ENCODE results near the gene SSH2.

The SSH2 gene

DNA sequence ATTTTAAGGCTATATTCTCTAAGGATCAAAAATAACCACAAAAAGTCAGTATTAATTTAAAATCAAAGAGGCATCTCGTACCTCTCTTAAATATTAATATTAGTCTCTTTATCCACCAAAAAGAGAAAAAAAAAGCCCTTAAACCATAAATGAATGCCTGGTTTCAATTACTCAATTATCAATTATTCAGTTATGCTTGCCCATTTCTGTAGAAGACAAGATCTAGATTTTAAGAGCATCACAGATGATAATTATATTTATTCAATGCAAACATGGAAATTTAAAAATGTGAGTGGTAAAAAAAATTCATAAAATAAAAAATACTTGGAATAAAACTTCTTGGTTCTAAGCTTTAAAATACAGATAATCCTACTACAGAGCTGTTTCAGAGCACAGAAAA lies 181.6 kb downstream of the SSH2 start:
- TF ChIP-seq, protein P1, sequence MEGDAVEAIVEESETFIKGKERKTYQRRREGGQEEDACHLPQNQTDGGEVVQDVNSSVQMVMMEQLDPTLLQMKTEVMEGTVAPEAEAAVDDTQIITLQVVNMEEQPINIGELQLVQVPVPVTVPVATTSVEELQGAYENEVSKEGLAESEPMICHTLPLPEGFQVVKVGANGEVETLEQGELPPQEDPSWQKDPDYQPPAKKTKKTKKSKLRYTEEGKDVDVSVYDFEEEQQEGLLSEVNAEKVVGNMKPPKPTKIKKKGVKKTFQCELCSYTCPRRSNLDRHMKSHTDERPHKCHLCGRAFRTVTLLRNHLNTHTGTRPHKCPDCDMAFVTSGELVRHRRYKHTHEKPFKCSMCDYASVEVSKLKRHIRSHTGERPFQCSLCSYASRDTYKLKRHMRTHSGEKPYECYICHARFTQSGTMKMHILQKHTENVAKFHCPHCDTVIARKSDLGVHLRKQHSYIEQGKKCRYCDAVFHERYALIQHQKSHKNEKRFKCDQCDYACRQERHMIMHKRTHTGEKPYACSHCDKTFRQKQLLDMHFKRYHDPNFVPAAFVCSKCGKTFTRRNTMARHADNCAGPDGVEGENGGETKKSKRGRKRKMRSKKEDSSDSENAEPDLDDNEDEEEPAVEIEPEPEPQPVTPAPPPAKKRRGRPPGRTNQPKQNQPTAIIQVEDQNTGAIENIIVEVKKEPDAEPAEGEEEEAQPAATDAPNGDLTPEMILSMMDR (IDR thresholded peaks at IDR 0.05; ENCODE audit: control insufficient read depth, insufficient read depth, low read depth, low read length, missing control alignments): no peak
- H3K4me3 ChIP-seq (ENCODE audit: control insufficient read depth, low read depth, low read length): no peak overlapping the region
- DNase-seq (ENCODE audit: low read depth): no peak

DNA sequence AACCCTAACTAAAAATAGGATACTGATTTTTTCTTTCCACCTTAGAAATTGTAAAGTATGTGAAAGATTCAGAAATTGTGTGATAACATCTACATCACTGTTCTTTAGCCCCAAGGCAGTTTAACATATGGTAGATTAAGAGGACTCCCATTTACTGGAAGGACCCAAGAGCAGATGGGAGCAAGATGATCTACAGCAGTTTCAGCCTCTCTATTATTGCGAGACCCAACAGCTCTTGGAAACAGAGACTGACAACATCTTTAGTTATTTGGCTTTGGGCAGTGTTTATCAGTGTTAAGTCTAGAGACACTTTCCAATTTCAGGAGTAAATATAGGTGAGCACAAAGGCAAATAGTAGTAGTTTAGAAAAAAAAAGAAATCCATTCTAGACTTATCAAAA lies 182.4 kb downstream of the SSH2 start:
- no peak overlapping the region for H3K4me3 ChIP-seq (ENCODE audit: control insufficient read depth, low read depth, low read length)
- no peak for DNase-seq (ENCODE audit: low read depth)
- TF ChIP-seq, protein P1 (IDR thresholded peaks at IDR 0.05; ENCODE audit: control insufficient read depth, insufficient read depth, low read depth, low read length, missing control alignments): no peak

DNA sequence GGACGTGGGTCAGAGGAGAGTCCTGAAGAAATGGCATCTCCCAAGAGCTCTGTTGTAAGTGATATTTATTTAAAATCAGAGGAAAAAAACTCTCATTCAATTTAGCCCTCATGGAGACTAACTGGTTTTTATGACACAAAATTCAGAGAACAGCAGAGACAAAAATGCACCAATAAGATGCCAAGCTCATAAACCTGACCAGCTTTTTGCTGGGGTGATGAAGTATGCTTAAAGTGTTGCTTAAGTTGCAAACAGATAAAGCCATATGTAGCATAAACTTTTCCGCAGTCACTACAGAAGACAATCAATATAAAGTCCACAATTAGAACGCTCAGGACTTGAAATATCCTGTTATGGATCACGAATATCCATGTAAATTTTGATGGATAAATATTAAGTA lies 183.4 kb downstream of the SSH2 start:
- DNase-seq (ENCODE audit: low read depth): no peak
- H3K4me3 ChIP-seq (ENCODE audit: control insufficient read depth, low read depth, low read length): no peak overlapping the region
- TF ChIP-seq, protein P1 (IDR thresholded peaks at IDR 0.05; ENCODE audit: control insufficient read depth, insufficient read depth, low read depth, low read length, missing control alignments): no peak

DNA sequence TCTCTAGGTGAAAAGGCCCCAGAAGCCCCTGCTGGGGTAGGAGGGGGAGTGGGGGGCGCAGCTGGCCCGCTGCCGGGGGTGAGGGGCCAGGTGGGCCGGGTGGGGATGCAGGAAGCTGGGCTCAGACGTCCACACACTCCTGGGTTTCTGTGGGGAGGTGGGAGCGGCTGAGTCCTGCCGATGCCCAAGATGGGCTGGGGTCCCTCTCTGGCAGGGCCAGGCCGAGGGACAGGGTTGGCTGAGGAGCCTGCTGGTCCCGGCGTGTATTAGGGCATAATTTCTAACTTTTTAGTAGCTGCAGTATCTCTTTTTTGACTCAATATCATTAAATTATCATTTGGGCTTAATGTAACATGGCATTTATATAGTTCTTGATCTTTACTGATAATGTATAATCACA lies 185.9 kb downstream of the SSH2 start:
- no peak for DNase-seq (ENCODE audit: low read depth)
- TF ChIP-seq, protein P1 (IDR thresholded peaks at IDR 0.05; ENCODE audit: control insufficient read depth, insufficient read depth, low read depth, low read length, missing control alignments): no peak
- no peak overlapping the region for H3K4me3 ChIP-seq (ENCODE audit: control insufficient read depth, low read depth, low read length)

DNA sequence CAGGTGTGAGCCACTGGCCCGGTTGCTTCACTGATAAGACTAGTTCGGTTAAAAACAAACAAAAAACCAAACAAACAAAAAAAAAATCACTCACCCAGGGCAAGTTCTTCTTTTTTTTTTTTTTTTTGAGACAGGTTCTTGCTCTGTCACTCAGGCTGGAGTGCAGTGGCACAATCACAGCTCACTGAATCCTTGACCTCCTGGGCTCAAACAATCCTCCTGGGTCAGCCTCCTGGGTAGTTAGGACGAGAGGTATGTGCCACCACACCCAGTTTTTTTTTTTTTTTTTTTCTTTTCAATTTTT lies 187.9 kb downstream of the SSH2 start:
- no peak for DNase-seq (ENCODE audit: low read depth)
- H3K4me3 ChIP-seq (ENCODE audit: control insufficient read depth, low read depth, low read length): no peak overlapping the region
- TF ChIP-seq, protein P1 (IDR thresholded peaks at IDR 0.05; ENCODE audit: control insufficient read depth, insufficient read depth, low read depth, low read length, missing control alignments): no peak

DNA sequence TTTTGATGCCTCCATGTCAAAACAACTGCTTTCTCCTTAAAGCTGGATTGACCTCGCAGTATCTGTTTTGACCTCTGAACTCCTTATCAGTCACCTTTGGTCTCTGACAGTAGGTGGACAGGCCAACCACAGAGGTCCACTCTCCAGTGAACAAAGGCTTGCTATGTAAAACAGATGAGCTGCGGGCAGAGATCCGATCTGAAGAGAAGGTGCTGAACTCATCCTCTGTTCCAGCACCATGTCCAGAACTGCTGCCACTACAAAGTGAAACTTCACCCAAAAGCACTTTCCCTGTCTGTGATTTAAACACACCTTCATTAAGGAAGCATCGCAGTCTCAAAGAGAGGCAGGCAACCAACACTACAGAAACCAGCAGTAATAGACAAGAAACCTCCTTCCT lies 190.0 kb downstream of the SSH2 start:
- DNase-seq (ENCODE audit: low read depth): no peak
- TF ChIP-seq, protein P1 (IDR thresholded peaks at IDR 0.05; ENCODE audit: control insufficient read depth, insufficient read depth, low read depth, low read length, missing control alignments): no peak
- H3K4me3 ChIP-seq (ENCODE audit: control insufficient read depth, low read depth, low read length): no peak overlapping the region

DNA sequence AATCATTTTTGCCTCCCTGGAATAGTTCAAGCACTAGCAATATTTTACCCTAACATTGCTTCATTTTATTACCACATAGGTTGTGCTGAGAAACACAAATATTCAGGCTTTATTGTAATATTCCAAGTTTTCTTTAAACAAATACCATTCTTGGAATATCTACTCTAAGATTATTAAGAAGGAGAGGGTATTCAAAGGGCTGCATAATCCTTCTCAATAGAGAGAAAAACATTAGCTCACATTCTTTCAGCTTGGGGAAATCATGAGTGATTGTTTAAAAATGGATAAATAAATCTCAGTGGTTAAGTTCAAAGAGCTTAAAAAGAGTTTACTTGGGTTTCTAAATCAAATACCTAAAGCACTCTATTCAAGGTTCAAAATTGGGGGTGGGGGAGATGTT lies 195.4 kb downstream of the SSH2 start:
- TF ChIP-seq, protein P1 (IDR thresholded peaks at IDR 0.05; ENCODE audit: control insufficient read depth, insufficient read depth, low read depth, low read length, missing control alignments): no peak
- H3K4me3 ChIP-seq (ENCODE audit: control insufficient read depth, low read depth, low read length): no peak overlapping the region
- no peak for DNase-seq (ENCODE audit: low read depth)
